ENCODE measurements around the gene BBOF1.
A peak's percentile ranks its signal among the peaks of the same experiment; 100 is the strongest.

BBOF1 gene

DNA sequence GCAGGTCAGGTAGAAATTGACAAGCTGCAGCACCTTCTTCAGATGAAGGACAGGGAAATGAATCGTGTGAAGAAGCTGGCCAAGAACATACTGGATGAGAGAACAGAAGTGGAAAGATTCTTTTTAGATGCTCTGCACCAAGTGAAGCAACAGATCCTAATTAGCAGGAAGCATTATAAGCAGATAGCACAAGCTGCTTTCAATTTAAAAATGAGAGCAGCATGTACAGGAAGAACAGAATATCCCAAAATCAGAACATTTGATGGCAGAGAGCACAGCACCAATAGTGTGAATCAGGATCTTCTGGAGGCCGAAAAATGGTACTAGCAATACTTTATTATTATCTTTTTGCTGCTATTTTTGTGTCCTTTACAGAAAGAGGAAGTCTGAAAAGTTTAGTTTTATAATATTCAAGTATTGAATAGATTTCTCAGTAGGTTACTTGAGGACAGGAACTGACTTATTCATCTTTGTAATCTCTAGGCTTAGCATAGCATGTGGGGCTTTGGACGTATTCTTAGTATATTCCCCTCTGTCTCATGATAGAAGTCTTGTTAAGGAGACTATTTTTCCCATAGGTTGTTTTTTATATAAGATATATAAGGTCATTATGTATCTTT, 30.8 kb downstream of the BBOF1 start:
- no peak overlapping the region for H3K4me3 ChIP-seq (ENCODE audit: low read depth, low read length)
- no peak for DNase-seq (ENCODE audit: low read depth)
- TF ChIP-seq CTCF (conservative IDR thresholded peaks at IDR 0.05; ENCODE audit: low read depth, low read length): no peak

DNA sequence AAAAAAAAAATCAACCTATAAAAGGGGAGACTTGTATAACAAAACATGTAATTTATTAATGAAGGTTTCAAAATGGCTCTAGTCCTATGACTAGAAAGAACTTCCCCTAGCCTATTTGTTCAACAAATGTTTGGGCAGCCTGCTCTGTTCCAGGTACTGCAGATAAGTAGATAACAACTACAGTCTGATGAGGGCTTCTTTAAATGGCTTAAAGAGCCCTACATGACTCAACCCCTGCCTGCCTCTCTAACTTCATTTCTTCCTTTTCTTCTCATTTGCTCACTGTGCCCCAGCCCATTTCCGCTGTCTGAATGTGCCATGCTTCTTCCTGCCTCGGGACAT, 43.6 kb downstream of the BBOF1 start:
- peak; percentile 14 for DNase-seq (ENCODE audit: low read depth)
- no peak for TF ChIP-seq CTCF (conservative IDR thresholded peaks at IDR 0.05; ENCODE audit: low read depth, low read length)

DNA sequence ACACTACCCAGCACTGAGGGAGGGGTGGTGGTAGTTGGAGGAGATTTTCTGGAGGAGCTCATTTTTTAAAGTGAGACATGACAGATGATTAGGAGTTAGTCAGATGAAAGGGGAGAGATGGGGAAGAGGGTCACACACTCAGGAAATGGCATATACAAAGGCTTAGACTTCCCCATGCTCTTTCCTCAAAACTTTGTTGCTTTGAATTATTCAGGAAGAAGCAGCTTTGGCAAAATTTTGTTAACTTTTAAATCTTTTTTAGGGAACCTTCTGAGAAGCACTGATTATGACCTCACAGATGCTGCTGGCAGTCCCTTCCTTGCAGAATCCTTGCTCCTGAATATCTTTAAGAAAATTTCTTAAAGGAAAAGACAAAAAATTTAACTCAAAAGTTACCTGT, 45.3 kb downstream of the BBOF1 start:
- DNase-seq (ENCODE audit: low read depth): no peak
- TF ChIP-seq CTCF (conservative IDR thresholded peaks at IDR 0.05; ENCODE audit: low read depth, low read length): no peak
- no peak overlapping the region for H3K4me3 ChIP-seq (ENCODE audit: low read depth, low read length)

More for the DNA sequence above, 43.6 kb downstream of the BBOF1 start:
- no peak overlapping the region for H3K4me3 ChIP-seq (ENCODE audit: low read depth, low read length)

GRCh38 chr14:74064883-74065282, 45.7 kb downstream of the BBOF1 start:
- peak; percentile 30 for DNase-seq (ENCODE audit: low read depth)
- TF ChIP-seq CTCF (conservative IDR thresholded peaks at IDR 0.05; ENCODE audit: low read depth, low read length): no peak
- H3K4me3 ChIP-seq (ENCODE audit: low read depth, low read length): no peak overlapping the region

DNA sequence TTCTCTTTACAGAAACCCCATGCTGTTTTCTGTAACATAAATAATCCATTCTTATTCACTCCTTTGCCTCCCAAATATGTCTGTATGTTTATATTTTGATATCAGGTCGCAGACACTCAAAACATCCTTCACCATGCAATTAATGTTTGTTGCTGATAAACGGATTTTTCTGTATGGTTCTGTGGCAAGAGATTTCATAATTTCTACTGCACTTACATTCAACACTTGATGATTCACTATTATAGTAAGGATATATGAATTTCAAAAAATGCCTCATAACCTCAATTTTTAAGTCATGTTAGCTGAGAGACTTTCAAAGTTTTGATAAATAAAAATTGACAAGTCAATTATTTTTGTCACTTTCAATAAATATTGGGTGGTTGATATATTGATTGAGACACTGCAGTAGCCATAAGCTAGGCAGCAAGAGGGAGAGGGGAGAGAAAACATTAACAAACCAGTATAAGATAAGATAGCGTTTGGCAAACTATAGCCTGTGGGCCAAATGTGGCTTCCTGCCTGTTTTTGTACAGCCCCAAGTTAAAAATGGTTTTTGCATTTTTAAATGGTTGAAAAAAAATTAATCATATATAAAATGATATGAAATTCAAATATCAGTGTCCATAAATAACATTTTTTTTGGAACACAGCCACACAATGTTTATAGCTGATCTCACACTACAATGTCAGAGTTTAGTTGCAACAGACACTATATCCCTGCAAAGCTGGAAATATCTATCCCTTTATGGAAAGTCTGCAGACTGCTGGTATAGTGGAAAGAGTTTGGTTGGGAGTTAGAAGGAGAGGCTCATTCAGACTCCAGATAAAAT, 46.8 kb downstream of the BBOF1 start:
- peak; percentile 62 for DNase-seq (ENCODE audit: low read depth)
- H3K4me3 ChIP-seq (ENCODE audit: low read depth, low read length): no peak overlapping the region
- TF ChIP-seq CTCF (conservative IDR thresholded peaks at IDR 0.05; ENCODE audit: low read depth, low read length): no peak

- no peak for DNase-seq (ENCODE audit: low read depth)
- H3K4me3 ChIP-seq (ENCODE audit: low read depth, low read length): no peak overlapping the region
- no peak for TF ChIP-seq CTCF (conservative IDR thresholded peaks at IDR 0.05; ENCODE audit: low read depth, low read length)
Observed at GRCh38 chr14:74077401-74077800, 58.3 kb downstream of the BBOF1 start.

Data from choroid plexus epithelial cell (primary cell).